K562 (cell line): ENCODE results near the gene CEP89. TPM values are rescaled to one million over a fixed set of nuclear protein-coding genes. Genes with fewer than 3 reads are reported as not detected.

Experiments
- ARHGAP35 ChIP-seq: fragments of 450-650 bp; IDR thresholded peaks from 2 replicates; pipeline ENCODE4 v1.6.1; 2018; ENCODE audit not compliant: partially characterized antibody
- CLOCK ChIP-seq: fragments of 250-450 bp; sonication (Bioruptor Pico); IDR thresholded peaks from 2 replicates; pipeline ENCODE4 v1.4.0; 2020; ENCODE audit warnings: mild to moderate bottlenecking, moderate library complexity, borderline replicate concordance
- HOXB6 ChIP-seq: fragments of 250-450 bp; sonication (Bioruptor Pico); IDR thresholded peaks from 2 replicates; pipeline ENCODE4 v1.5.1; 2022; ENCODE audit warnings: mild to moderate bottlenecking, borderline replicate concordance
- PYGO2 ChIP-seq: fragments of 450-650 bp; IDR thresholded peaks from 2 replicates; pipeline ENCODE4 v1.6.1; 2016; ENCODE audit warnings: mild to moderate bottlenecking, missing genetic modification characterization, moderate library complexity, missing compliant biosample characterization
- SMAD4 ChIP-seq: fragments of 250-450 bp; sonication (Bioruptor Pico); conservative IDR thresholded peaks from 2 replicates; pipeline ENCODE4 v1.8.0; 2021; ENCODE audit warnings: inconsistent platforms, mild to moderate bottlenecking, moderate library complexity
- UBTF ChIP-seq, 2 experiments: IDR thresholded peaks; 2 replicates each; pipeline ENCODE4 v1.6.1; 2012; ENCODE audit warnings: improper control_type of control experiment in 2 of 2, low read depth in 2 of 2, low read length in 2 of 2, borderline replicate concordance in 1 of 2
- VEZF1 ChIP-seq: fragments of 200-800 bp; sonication (Bioruptor generic); IDR thresholded peaks from 2 replicates; pipeline ENCODE4 v1.6.1; 2017; ENCODE audit warnings: missing genetic modification characterization, missing compliant biosample characterization
- YY1 ChIP-seq, 3 experiments: IDR thresholded peaks; 2 replicates each; pipeline ENCODE4 v1.6.1; 2011; ENCODE audit warnings: low read length in 2 of 3, mild to moderate bottlenecking in 2 of 3, moderate library complexity in 2 of 3, borderline replicate concordance in 1 of 3, control low read depth in 1 of 3, low read depth in 1 of 3; ENCODE audit not compliant: insufficient read depth in 3 of 3, insufficient replicate concordance in 2 of 3, control insufficient read depth in 1 of 3, insufficient read length in 1 of 3; ENCODE audit errors: extremely low read depth in 1 of 3
- ZBTB49 ChIP-seq: sonication (generic); formaldehyde crosslinking; IDR thresholded peaks from 2 replicates; pipeline ENCODE4 v1.8.0; 2022; ENCODE audit warnings: missing genetic modification reagents, mild to moderate bottlenecking, borderline replicate concordance
- ZNF23 ChIP-seq: fragments of 250-450 bp; sonication (Bioruptor Pico); IDR thresholded peaks from 2 replicates; pipeline ENCODE4 v1.4.0; 2020; ENCODE audit warnings: mild to moderate bottlenecking
- polyA plus RNA-seq, 8 experiments: library from polyadenylated mRNA; depleted of rRNA in 4 of 8; stranded (reverse) in 5 of 8; unstranded in 3 of 8; fragments of >200 nt; fragmentation: Nextera tagmentation in 2 of 8; fragmentation: Illumina TruSeq in 1 of 8; extraction: Ambion mirVana in 2 of 8; extraction: Trizol in 1 of 8; gene quantifications; 2 replicates each; pipeline versions ENCODE4 v1.2.1 to v1.2.3, GENCODE V29; 2011 to 2014; ENCODE audit warnings: inconsistent platforms in 1 of 8, missing spikeins in 1 of 8
- total RNA-seq, 7 experiments: library from RNA; depleted of rRNA in 6 of 7; stranded (reverse); fragments of >200 nt in 6 of 7; fragmentation: Illumina TruSeq in 2 of 7; extraction: Trizol in 2 of 7; gene quantifications; 2 replicates each; pipeline versions ENCODE4 v1.2.1 to v1.2.3, GENCODE V29; 2011 to 2021; ENCODE audit warnings: low replicate concordance in 1 of 7
- TF ChIP-seq, protein P1 (sequence below): fragments of 250-450 bp; sonication (Bioruptor Pico); IDR thresholded peaks from 2 replicates; pipeline ENCODE4 v1.8.0; 2022; ENCODE audit warnings: inconsistent platforms, mild to moderate bottlenecking, moderate library complexity, borderline replicate concordance
- TF ChIP-seq, protein P2 (sequence below): sonication (generic); IDR thresholded peaks from 2 replicates; pipeline ENCODE4 v1.6.1; 2016

The CEP89 gene
- total and polyA plus RNA-seq, 9 of the 15 experiments (the other 6 are each of a cell fraction or from before 2014, with no cell fraction given), result 5.5 to 15.0 (median 7.2) TPM

DNA sequence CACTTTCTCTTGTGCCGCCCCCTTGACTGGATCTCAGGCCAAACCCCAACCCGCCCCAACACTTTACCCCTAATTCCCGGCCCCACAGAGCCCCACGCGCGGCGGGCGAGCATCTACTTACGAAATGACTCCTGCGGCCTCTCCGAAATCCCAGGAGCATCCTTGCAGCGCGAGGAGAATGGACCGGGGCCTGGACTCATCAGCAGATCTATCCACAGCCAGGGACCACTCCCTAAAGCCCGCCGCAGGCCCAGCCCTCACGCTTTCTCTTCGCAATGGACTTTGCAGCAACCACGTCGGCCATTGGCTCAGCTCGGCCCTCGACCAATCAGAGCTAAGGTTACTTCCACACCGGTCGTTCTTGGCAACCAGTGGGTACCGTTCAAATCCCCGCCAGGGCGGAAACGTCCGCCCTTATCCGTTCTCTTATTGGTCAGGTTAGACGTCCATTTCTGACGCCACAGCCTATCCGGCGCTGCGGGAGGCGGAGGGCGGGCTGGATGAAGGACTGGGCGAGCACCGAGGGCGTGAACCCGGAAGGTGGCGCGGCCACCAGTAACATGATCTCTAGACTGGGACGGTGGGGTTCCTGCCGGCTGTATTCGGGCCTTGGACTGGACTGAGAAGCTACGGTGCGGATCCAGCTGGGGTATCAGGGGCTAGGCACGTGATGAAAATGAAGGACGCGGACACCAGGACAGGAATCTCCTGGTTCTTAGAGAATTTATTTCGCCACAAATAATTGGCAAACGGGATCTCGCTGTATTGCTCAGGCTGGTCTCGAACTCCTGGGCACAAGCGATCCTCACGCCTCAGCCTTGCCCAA lies at the start of gene CEP89, which contains the start of gene FAAP24 (continued):
- peak in 1 of 3 experiments; percentile 35 for TF ChIP-seq YY1 (IDR thresholded peaks at IDR 0.05; ENCODE audit: borderline replicate concordance in 1 of 3, control insufficient read depth in 1 of 3, extremely low read depth in 1 of 3, insufficient read depth in 3 of 3, insufficient read length in 1 of 3, insufficient replicate concordance in 2 of 3, low read depth in 1 of 3, low read length in 2 of 3)
- no peak for TF ChIP-seq HOXB6 (CRISPR knock-in tag)
- TF ChIP-seq, protein P1, sequence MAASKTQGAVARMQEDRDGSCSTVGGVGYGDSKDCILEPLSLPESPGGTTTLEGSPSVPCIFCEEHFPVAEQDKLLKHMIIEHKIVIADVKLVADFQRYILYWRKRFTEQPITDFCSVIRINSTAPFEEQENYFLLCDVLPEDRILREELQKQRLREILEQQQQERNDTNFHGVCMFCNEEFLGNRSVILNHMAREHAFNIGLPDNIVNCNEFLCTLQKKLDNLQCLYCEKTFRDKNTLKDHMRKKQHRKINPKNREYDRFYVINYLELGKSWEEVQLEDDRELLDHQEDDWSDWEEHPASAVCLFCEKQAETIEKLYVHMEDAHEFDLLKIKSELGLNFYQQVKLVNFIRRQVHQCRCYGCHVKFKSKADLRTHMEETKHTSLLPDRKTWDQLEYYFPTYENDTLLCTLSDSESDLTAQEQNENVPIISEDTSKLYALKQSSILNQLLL (CRISPR knock-in tag), result no peak
- no peak for TF ChIP-seq CLOCK (CRISPR knock-in tag)
- TF ChIP-seq VEZF1 (CRISPR knock-in tag), result peak; percentile 59; the same call in 1 of the 2 replicates
- TF ChIP-seq, protein P2, sequence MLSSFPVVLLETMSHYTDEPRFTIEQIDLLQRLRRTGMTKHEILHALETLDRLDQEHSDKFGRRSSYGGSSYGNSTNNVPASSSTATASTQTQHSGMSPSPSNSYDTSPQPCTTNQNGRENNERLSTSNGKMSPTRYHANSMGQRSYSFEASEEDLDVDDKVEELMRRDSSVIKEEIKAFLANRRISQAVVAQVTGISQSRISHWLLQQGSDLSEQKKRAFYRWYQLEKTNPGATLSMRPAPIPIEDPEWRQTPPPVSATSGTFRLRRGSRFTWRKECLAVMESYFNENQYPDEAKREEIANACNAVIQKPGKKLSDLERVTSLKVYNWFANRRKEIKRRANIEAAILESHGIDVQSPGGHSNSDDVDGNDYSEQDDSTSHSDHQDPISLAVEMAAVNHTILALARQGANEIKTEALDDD, result no peak
- TF ChIP-seq SMAD4 (CRISPR knock-in tag), result peak; percentile 41; the same call in 1 of the 2 replicates
- no peak for TF ChIP-seq ZBTB49 (CRISPR knock-in tag)
- TF ChIP-seq UBTF (IDR thresholded peaks at IDR 0.05; ENCODE audit: borderline replicate concordance in 1 of 2, low read depth in 2 of 2, low read length in 2 of 2), result 0 out of 4 replicates have a peak, but pooled peaks of 1 of the 2 experiments have one; percentile 50
- no peak for TF ChIP-seq PYGO2 (tag)
- no peak for TF ChIP-seq ZNF23 (CRISPR knock-in tag)
- TF ChIP-seq ARHGAP35, result no peak
